Astrocyte (in vitro differentiated cells and primary cell): ENCODE data around the gene EFNB2.

Experiments
- CTCF ChIP-seq: IDR thresholded peaks from 2 replicates; pipeline ENCODE4 v1.5.1; 2011; ENCODE audit warnings: low read depth, mild to moderate bottlenecking, inconsistent platforms, low read length, moderate library complexity; ENCODE audit not compliant: insufficient read depth
- EZH2 ChIP-seq: IDR thresholded peaks from 2 replicates; pipeline ENCODE4 v1.6.1; 2012; ENCODE audit warnings: mild to moderate bottlenecking, low read length, inconsistent platforms; ENCODE audit not compliant: insufficient read depth

DNA sequence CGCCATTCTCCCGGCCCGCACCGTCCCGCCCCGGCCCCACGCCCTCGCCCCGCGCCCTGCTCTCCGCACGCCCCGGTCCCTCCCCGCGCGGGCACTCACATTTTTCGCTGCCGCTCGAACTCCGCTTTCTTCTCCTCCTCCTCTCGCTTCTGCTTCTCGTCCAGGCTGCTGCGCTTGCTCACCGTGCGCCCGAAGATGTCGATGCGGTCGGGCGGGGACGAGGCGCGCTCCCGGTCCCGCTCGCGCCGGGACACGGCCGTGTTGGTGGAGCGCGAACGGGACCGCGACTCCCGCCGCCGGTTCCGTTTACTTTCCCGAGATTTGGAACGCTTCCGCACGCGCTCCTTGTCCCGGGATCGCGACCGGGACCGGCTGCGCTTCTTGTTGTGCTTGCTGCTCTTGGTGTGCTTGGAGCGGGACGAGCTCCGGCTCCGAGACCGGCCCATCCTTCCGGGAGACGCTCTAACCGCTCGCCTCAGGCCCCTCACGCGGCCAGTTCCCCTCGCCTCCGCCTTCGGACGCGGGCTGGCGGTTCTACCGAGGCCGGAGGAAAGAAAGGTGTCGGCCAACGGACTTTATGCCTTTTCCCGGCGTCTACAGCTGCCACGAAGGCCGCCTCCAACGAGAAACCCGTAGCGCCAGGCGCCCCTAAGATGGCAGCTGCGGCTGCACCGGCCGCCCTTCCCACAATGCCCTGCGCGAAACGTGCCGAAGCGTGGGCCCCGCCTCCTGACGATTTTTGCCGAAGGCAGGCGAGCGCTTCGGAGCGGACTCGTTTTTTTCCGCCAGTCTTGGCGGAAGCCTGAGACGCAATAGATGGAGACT is 32.2 kb upstream of the EFNB2 start, which contains the start of gene ARGLU1:
- TF ChIP-seq CTCF = no peak
- no peak for TF ChIP-seq EZH2
